HCT116 (cell line): ENCODE measurements around the gene CSRNP2. TPM values are rescaled to one million over a fixed set of nuclear protein-coding genes. Genes with fewer than 3 reads are reported as not detected.

Experiments used
- ATAC-seq: fragments of 200-7000 bp; cut with Tn5 transposase; 2 replicates; pipeline ENCODE4 v1.9.1; 2020; ENCODE audit warnings: mild to moderate bottlenecking, moderate library complexity
- BruUV-seq: library from RNA; stranded (reverse); fragments of 400-500 nt; replicated peaks from 2 replicates; lab custom pipeline; 2021; lab: Mats Ljungman, UMichigan
- CTCF ChIA-PET: fragments of 300-600 bp; sonication (Branson Sonifier 250); formaldehyde crosslinking; loops from one replicate; lab custom pipeline; 2021; ENCODE audit warnings: antibody characterized with exemption; lab: Charles Lee
- POLR2A ChIA-PET: fragments of 300-600, 350-600 bp; sonication (Branson Sonifier 250); formaldehyde crosslinking; loops from one replicate; lab custom pipeline; 2021; ENCODE audit warnings: antibody characterized with exemption; lab: Charles Lee
- RAD21 ChIA-PET, 2 experiments: fragments of 300-600 bp; sonication (Branson Sonifier 250); formaldehyde crosslinking; loops; one replicate each; lab custom pipeline; 2023; ENCODE audit warnings: low total read pairs in 2 of 2; ENCODE audit not compliant: uncharacterized antibody in 2 of 2, unreplicated experiment in 2 of 2, low non-redundant PET in 1 of 2; lab: Charles Lee
- DNase-seq: peaks from one replicate; pipeline ENCODE4 v3.0.0-alpha.2; 2010; ENCODE audit warnings: low read depth, low spot score
- H2AFZ ChIP-seq: fragments of 200-600 bp; shearing (Covaris generic), sonication (generic); 2 replicates; pipeline ENCODE4 v1.6.1; 2017; ENCODE audit warnings: low read depth, mixed run types, mixed read lengths, antibody characterized with exemption, low read length; ENCODE audit not compliant: poor library complexity, severe bottlenecking
- H3K27ac ChIP-seq: 2 replicates; pipeline ENCODE4 v1.5.1; 2012; ENCODE audit warnings: low read depth, low read length
- H3K27me3 ChIP-seq: fragments of 200-600 bp; sonication (generic); 2 replicates; pipeline ENCODE4 v1.6.1; 2016; ENCODE audit warnings: mixed run types, low read length, mixed read lengths; ENCODE audit not compliant: insufficient read depth
- H3K36me3 ChIP-seq, 2 experiments: fragments of 200-500 bp in 1 of 2; fragments of 200-600 bp in 1 of 2; sonication (Bioruptor generic) in 1 of 2; sonication (generic) in 1 of 2; 2 replicates each; pipeline versions ENCODE4 v1.5.1 to v1.6.1; 2014 to 2016; ENCODE audit warnings: low read length in 2 of 2, inconsistent platforms in 1 of 2, mixed read lengths in 1 of 2, mixed run types in 1 of 2; ENCODE audit not compliant: insufficient read depth in 2 of 2, control insufficient read depth in 1 of 2
- H3K4me1 ChIP-seq, 2 experiments: fragments of 200-600 bp in 1 of 2; sonication (generic) in 1 of 2; 2 replicates each; pipeline versions ENCODE4 v1.5.1 to v1.6.1; 2012 to 2017; ENCODE audit warnings: low read length in 2 of 2, inconsistent platforms in 1 of 2, mild to moderate bottlenecking in 1 of 2, mixed read lengths in 1 of 2, mixed run types in 1 of 2, moderate library complexity in 1 of 2; ENCODE audit not compliant: insufficient read depth in 2 of 2, control insufficient read depth in 1 of 2
- H3K4me2 ChIP-seq: fragments of 200-600 bp; sonication (generic); 2 replicates; pipeline ENCODE4 v1.6.1; 2017; ENCODE audit warnings: mixed run types, low read length, mixed read lengths
- H3K4me3 ChIP-seq, 2 experiments: fragments of 200-600 bp in 1 of 2; sonication (generic) in 1 of 2; replicated peaks in 1 of 2; 2 replicates each; pipeline ENCODE4 v1.5.1; 2011 to 2016; ENCODE audit warnings: low read length in 2 of 2, control low read depth in 1 of 2, low read depth in 1 of 2, mild to moderate bottlenecking in 1 of 2, mixed read lengths in 1 of 2, mixed run types in 1 of 2
- H3K79me2 ChIP-seq: fragments of 200-600 bp; sonication (generic); 2 replicates; pipeline ENCODE4 v1.6.1; 2017; ENCODE audit warnings: mild to moderate bottlenecking, mixed run types, low read length, moderate library complexity, mixed read lengths; ENCODE audit not compliant: insufficient read depth
- H3K9ac ChIP-seq: fragments of 200-600 bp; sonication (generic); 2 replicates; pipeline ENCODE4 v1.6.1; 2016; ENCODE audit warnings: low read length, mixed read lengths
- H3K9me2 ChIP-seq: fragments of 200-600 bp; sonication (generic), shearing (Covaris generic); 2 replicates; pipeline ENCODE4 v1.6.1; 2017; ENCODE audit warnings: mixed run types, mild to moderate bottlenecking, moderate library complexity; ENCODE audit not compliant: insufficient read depth
- H3K9me3 ChIP-seq, 2 experiments: fragments of 200-500 bp in 1 of 2; fragments of 200-600 bp in 1 of 2; sonication (Bioruptor generic) in 1 of 2; sonication (generic) in 1 of 2; 2 replicates each; pipeline ENCODE4 v1.6.1; 2014 to 2017; ENCODE audit warnings: low read length in 2 of 2, mixed read lengths in 2 of 2, inconsistent platforms in 1 of 2, low read depth in 1 of 2, mild to moderate bottlenecking in 1 of 2, mixed run types in 1 of 2, moderate library complexity in 1 of 2; ENCODE audit not compliant: control insufficient read depth in 1 of 2, insufficient read depth in 1 of 2
- H4K20me1 ChIP-seq: fragments of 200-600 bp; sonication (generic), shearing (Covaris generic); 2 replicates; pipeline ENCODE4 v1.6.1; 2017; ENCODE audit warnings: mixed run types, mild to moderate bottlenecking, moderate library complexity; ENCODE audit not compliant: insufficient read depth
- CEBPB ChIP-seq: IDR thresholded peaks from 2 replicates; pipeline ENCODE4 v1.6.1; 2012; ENCODE audit warnings: low read depth
- EGR1 ChIP-seq: IDR thresholded peaks from 2 replicates; pipeline ENCODE4 v1.6.1; 2012; ENCODE audit warnings: low read depth
- ELF1 ChIP-seq: IDR thresholded peaks from 2 replicates; pipeline ENCODE4 v1.6.1; 2012; ENCODE audit warnings: low read depth, borderline replicate concordance
- EZH2 ChIP-seq: fragments of 200-600 bp; sonication (generic); IDR thresholded peaks from 2 replicates; pipeline ENCODE4 v1.6.1; 2017; ENCODE audit warnings: antibody characterized with exemption, mixed run types
- FOSL1 ChIP-seq: IDR thresholded peaks from 2 replicates; pipeline ENCODE4 v1.6.1; 2012; ENCODE audit warnings: low read depth
- JUND ChIP-seq: IDR thresholded peaks from 2 replicates; pipeline ENCODE4 v1.6.1; 2012
- POLR2A ChIP-seq: IDR thresholded peaks from 2 replicates; pipeline ENCODE4 v1.7.0; 2011; ENCODE audit warnings: borderline replicate concordance; ENCODE audit not compliant: insufficient read depth, insufficient read length; ENCODE audit errors: extremely low read depth
- POLR2AphosphoS5 ChIP-seq: IDR thresholded peaks from 2 replicates; pipeline ENCODE4 v1.6.1; 2011; ENCODE audit warnings: mild to moderate bottlenecking, low read depth, low read length, moderate library complexity
- RAD21 ChIP-seq: IDR thresholded peaks from 2 replicates; pipeline ENCODE4 v1.6.1; 2012; ENCODE audit warnings: low read depth, mild to moderate bottlenecking
- SP1 ChIP-seq: IDR thresholded peaks from 2 replicates; pipeline ENCODE4 v1.6.1; 2012; ENCODE audit warnings: low read depth
- SRF ChIP-seq: IDR thresholded peaks from 2 replicates; pipeline ENCODE4 v1.6.1; 2012; ENCODE audit warnings: low read depth
- TCF7L2 ChIP-seq: IDR thresholded peaks from 2 replicates; pipeline ENCODE4 v1.7.0; 2011; ENCODE audit warnings: borderline replicate concordance, inconsistent platforms; ENCODE audit not compliant: insufficient read depth, insufficient read length; ENCODE audit errors: extremely low read depth
- YY1 ChIP-seq: IDR thresholded peaks from 2 replicates; pipeline ENCODE4 v1.6.1; 2011; ENCODE audit warnings: low read length, low read depth, moderate library complexity, mild to moderate bottlenecking; ENCODE audit not compliant: insufficient replicate concordance; ENCODE audit errors: extremely low read depth
- ZFX ChIP-seq: fragments of 450-650 bp; IDR thresholded peaks from 2 replicates; pipeline ENCODE4 v1.6.1; 2017
- ZNF274 ChIP-seq: fragments of 200-500 bp; sonication (Bioruptor generic); IDR thresholded peaks from 2 replicates; pipeline ENCODE4 v1.6.1; 2014; ENCODE audit warnings: mild to moderate bottlenecking, low read depth, low read length, inconsistent platforms
- intact Hi-C: fragments of 100-400 bp; cut with micrococcal nuclease; formaldehyde crosslinking; loops from 2 replicates; pipeline ENCODE4 v1.10.0; 2022
- total RNA-seq: library from RNA; stranded (reverse); gene quantifications from one replicate; pipeline ENCODE4 v1.2.1, GENCODE V29; 2021; ENCODE audit not compliant: unreplicated experiment
- TF ChIP-seq, protein P1 (sequence below): IDR thresholded peaks from 2 replicates; pipeline ENCODE4 v1.6.1; 2011; ENCODE audit warnings: mild to moderate bottlenecking, low read length, moderate library complexity; ENCODE audit not compliant: insufficient replicate concordance; ENCODE audit errors: extremely low read depth
- TF ChIP-seq, protein P2 (sequence below), 3 experiments: fragments of 200-600 bp in 1 of 3; sonication (generic) in 1 of 3; IDR thresholded peaks in 2 of 3; conservative IDR thresholded peaks in 1 of 3; 2 replicates each; pipeline ENCODE4 v1.5.1; 2012 to 2017; ENCODE audit warnings: low read depth in 2 of 3, low read length in 2 of 3, antibody characterized with exemption in 1 of 3, borderline replicate concordance in 1 of 3, control low read depth in 1 of 3, mild to moderate bottlenecking in 1 of 3, mixed read lengths in 1 of 3, mixed run types in 1 of 3, moderate library complexity in 1 of 3; ENCODE audit not compliant: insufficient read depth in 1 of 3
- TF ChIP-seq, protein P3 (sequence below): IDR thresholded peaks from 2 replicates; pipeline ENCODE4 v1.6.1; 2012; ENCODE audit warnings: low read depth
- TF ChIP-seq, protein P4 (sequence below): IDR thresholded peaks from 2 replicates; pipeline ENCODE4 v1.6.1; 2012

Gene CSRNP2
- total RNA-seq, 1 experiment from 2014 or later, result 19.0 TPM

DNA sequence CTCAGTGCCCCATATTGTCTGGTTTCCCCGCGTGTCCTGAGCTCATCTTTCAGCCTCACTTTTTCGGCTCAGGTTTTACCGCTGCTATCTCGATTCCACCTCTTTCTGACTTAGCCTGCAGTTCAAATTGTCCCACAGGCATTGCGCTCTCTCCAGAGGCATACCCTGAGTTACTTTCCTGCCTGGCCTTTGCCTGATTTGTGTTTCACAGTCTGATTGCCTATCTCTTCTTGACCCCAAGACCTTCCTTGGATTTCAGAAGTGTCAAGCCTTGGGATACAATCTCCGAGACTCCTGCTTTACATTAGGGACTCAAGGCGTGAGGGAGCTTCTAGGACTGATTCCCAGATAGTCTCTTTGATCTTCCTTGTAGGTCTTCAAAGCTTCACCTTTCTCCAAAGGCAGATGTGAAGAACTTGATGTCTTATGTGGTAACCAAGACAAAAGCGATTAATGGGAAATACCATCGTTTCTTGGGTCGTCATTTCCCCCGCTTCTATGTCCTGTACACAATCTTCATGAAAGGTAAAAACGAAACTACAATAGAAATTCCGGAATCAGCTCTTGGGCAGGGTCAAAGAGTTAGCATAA lies 34.6 kb downstream of the CSRNP2 start:
- no peaks in the 10 kb centered on the region for H3K9me3 ChIP-seq
- H3K79me2 ChIP-seq, result peaks cover 37% of the 10 kb centered on the region
- RAD21 ChIA-PET, result no interaction called here
- no peak overlapping the region for H2AFZ ChIP-seq
- H3K36me3 ChIP-seq, result peaks cover 16 to 18% of the 10 kb centered on the region in 2 experiments
- CTCF ChIA-PET, result no interaction called here
- ATAC-seq (no peak), DNase-seq (no peak)
- peaks cover 7 to 18% of the 10 kb centered on the region in 2 experiments; a peak in 2 of 4 replicates for H3K4me1 ChIP-seq
- peak overlapping the region; percentile 84 for H3K27ac ChIP-seq
- no peaks in the 10 kb centered on the region for H4K20me1 ChIP-seq
- BruUV-seq, result TSS peak; percentile 75
- no peaks in the 10 kb centered on the region for H3K9me2 ChIP-seq
- POLR2A ChIA-PET, result no interaction called here
- no peaks in the 10 kb centered on the region for H3K27me3 ChIP-seq
- intact Hi-C loops, result loop anchor here (5.0 kb wide), 1 partner anchor 286 kb away; the partner anchor contains the start of gene ATF1
- H3K9ac ChIP-seq, result peak overlapping the region; percentile 83
- H3K4me3 ChIP-seq, result peak overlapping the region; percentile 71 to 88
- H3K4me2 ChIP-seq, result peak overlapping the region; percentile 87
- no peak for TF ChIP-seq EZH2
- no peak for TF ChIP-seq SP1
- TF ChIP-seq, protein P1, sequence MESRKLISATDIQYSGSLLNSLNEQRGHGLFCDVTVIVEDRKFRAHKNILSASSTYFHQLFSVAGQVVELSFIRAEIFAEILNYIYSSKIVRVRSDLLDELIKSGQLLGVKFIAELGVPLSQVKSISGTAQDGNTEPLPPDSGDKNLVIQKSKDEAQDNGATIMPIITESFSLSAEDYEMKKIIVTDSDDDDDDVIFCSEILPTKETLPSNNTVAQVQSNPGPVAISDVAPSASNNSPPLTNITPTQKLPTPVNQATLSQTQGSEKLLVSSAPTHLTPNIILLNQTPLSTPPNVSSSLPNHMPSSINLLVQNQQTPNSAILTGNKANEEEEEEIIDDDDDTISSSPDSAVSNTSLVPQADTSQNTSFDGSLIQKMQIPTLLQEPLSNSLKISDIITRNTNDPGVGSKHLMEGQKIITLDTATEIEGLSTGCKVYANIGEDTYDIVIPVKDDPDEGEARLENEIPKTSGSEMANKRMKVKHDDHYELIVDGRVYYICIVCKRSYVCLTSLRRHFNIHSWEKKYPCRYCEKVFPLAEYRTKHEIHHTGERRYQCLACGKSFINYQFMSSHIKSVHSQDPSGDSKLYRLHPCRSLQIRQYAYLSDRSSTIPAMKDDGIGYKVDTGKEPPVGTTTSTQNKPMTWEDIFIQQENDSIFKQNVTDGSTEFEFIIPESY, result no peak
- TF ChIP-seq ELF1, result no peak
- TF ChIP-seq TCF7L2, result no peak
- TF ChIP-seq, protein P2, sequence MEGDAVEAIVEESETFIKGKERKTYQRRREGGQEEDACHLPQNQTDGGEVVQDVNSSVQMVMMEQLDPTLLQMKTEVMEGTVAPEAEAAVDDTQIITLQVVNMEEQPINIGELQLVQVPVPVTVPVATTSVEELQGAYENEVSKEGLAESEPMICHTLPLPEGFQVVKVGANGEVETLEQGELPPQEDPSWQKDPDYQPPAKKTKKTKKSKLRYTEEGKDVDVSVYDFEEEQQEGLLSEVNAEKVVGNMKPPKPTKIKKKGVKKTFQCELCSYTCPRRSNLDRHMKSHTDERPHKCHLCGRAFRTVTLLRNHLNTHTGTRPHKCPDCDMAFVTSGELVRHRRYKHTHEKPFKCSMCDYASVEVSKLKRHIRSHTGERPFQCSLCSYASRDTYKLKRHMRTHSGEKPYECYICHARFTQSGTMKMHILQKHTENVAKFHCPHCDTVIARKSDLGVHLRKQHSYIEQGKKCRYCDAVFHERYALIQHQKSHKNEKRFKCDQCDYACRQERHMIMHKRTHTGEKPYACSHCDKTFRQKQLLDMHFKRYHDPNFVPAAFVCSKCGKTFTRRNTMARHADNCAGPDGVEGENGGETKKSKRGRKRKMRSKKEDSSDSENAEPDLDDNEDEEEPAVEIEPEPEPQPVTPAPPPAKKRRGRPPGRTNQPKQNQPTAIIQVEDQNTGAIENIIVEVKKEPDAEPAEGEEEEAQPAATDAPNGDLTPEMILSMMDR (IDR thresholded peaks at IDR 0.05 in 2 of 3, conservative IDR thresholded peaks at IDR 0.05 in 1 of 3; ENCODE audit: borderline replicate concordance in 1 of 3, insufficient read depth in 1 of 3, low read depth in 2 of 3, low read length in 2 of 3), result no peak
- TF ChIP-seq SRF, result no peak
- no peak for TF ChIP-seq POLR2A
- TF ChIP-seq ZNF274, result no peak
- TF ChIP-seq FOSL1, result no peak
- no peak for TF ChIP-seq RAD21
- TF ChIP-seq CEBPB, result no peak
- TF ChIP-seq, protein P3, sequence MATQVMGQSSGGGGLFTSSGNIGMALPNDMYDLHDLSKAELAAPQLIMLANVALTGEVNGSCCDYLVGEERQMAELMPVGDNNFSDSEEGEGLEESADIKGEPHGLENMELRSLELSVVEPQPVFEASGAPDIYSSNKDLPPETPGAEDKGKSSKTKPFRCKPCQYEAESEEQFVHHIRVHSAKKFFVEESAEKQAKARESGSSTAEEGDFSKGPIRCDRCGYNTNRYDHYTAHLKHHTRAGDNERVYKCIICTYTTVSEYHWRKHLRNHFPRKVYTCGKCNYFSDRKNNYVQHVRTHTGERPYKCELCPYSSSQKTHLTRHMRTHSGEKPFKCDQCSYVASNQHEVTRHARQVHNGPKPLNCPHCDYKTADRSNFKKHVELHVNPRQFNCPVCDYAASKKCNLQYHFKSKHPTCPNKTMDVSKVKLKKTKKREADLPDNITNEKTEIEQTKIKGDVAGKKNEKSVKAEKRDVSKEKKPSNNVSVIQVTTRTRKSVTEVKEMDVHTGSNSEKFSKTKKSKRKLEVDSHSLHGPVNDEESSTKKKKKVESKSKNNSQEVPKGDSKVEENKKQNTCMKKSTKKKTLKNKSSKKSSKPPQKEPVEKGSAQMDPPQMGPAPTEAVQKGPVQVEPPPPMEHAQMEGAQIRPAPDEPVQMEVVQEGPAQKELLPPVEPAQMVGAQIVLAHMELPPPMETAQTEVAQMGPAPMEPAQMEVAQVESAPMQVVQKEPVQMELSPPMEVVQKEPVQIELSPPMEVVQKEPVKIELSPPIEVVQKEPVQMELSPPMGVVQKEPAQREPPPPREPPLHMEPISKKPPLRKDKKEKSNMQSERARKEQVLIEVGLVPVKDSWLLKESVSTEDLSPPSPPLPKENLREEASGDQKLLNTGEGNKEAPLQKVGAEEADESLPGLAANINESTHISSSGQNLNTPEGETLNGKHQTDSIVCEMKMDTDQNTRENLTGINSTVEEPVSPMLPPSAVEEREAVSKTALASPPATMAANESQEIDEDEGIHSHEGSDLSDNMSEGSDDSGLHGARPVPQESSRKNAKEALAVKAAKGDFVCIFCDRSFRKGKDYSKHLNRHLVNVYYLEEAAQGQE, result no peak
- TF ChIP-seq, protein P4, sequence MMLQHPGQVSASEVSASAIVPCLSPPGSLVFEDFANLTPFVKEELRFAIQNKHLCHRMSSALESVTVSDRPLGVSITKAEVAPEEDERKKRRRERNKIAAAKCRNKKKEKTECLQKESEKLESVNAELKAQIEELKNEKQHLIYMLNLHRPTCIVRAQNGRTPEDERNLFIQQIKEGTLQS, result no peak
- TF ChIP-seq POLR2AphosphoS5, result no peak
- TF ChIP-seq ZFX, result no peak
- no peak for TF ChIP-seq YY1
- TF ChIP-seq JUND, result no peak
- TF ChIP-seq EGR1, result no peak
